Neural crest cell (in vitro differentiated cells): ENCODE results near the gene COL23A1. TPM values are rescaled to one million over a fixed set of nuclear protein-coding genes. Genes with fewer than 3 reads are reported as not detected.
A peak's percentile ranks its signal among the peaks of the same experiment; 100 is the strongest.

Experiments used
- DNase-seq: peaks from one replicate; pipeline ENCODE4 v3.0.0; 2021; ENCODE audit warnings: low read depth, mixed read lengths, low spot score
- H3K27ac Mint-ChIP-seq: one replicate; pipeline ENCODE4 v1.8.0; 2021; ENCODE audit warnings: mild to moderate bottlenecking, mixed read lengths; ENCODE audit not compliant: unreplicated experiment
- H3K27me3 Mint-ChIP-seq: 2 replicates; pipeline ENCODE4 v1.8.0; 2021; ENCODE audit warnings: low read depth, mild to moderate bottlenecking, mixed read lengths
- H3K36me3 Mint-ChIP-seq: 2 replicates; pipeline ENCODE4 v1.8.0; 2021; ENCODE audit warnings: low read depth, mild to moderate bottlenecking, mixed read lengths
- H3K4me1 Mint-ChIP-seq: 2 replicates; pipeline ENCODE4 v1.8.0; 2021; ENCODE audit warnings: mixed read lengths
- H3K4me3 Mint-ChIP-seq: one replicate; pipeline ENCODE4 v1.8.0; 2021; ENCODE audit warnings: mild to moderate bottlenecking, mixed read lengths
- H3K9me3 Mint-ChIP-seq: 2 replicates; pipeline ENCODE4 v1.8.0; 2021; ENCODE audit warnings: mixed read lengths
- total RNA-seq: library from RNA; stranded (reverse); gene quantifications from 2 replicates; pipeline ENCODE4 v1.2.1, GENCODE V29; 2021
- TF ChIP-seq, protein P1 (sequence below): fragments of 200-600 bp; sonication (generic); conservative IDR thresholded peaks from 2 replicates; pipeline ENCODE4 v1.5.0; 2021; ENCODE audit warnings: antibody characterized with exemption, mild to moderate bottlenecking

Gene COL23A1
- total RNA-seq, 1 donor from 2014 or later, result 33.7 TPM

DNA sequence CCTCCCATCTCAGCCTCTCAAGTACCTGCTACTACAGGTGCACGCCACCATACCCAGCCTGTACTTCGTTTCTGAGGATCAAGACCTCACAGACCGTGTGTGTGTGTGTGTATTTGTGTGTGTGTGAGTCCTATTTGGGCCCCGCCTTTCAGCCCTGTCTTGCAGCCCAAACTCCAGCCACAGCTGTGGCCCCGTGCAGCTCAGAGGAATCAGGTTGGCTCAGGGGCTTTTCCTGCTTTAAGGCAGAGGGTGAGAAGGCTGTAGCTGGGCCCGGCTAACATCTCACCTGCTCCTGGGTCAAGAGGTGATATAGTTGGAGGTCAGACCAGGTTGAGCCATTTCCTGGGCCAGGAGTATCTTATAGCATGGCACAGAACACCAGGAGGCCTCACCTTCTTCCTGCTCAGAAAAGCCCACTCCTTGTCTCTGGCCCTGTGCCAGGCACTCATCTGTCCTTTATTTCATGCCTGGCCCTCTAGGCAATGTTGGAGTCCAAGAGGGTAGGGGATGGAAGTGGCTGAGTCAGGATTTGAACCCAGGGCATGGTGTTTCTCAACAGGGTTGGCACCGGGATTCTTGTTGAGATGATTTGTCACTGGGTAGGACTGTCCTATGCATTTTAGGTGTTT is 356.0 kb downstream of the COL23A1 start:
- Mint-ChIP-seq H3K27ac (no peak overlapping the region), H3K27me3 (peaks cover 4% of the 10 kb centered on the region), H3K36me3 (peaks cover 6% of the 10 kb centered on the region), H3K4me3 (peak overlapping the region; percentile 90), H3K4me1 (peaks cover 25% of the 10 kb centered on the region), H3K9me3 (no peaks in the 10 kb centered on the region)
- DNase-seq, result no peak
- TF ChIP-seq, protein P1, sequence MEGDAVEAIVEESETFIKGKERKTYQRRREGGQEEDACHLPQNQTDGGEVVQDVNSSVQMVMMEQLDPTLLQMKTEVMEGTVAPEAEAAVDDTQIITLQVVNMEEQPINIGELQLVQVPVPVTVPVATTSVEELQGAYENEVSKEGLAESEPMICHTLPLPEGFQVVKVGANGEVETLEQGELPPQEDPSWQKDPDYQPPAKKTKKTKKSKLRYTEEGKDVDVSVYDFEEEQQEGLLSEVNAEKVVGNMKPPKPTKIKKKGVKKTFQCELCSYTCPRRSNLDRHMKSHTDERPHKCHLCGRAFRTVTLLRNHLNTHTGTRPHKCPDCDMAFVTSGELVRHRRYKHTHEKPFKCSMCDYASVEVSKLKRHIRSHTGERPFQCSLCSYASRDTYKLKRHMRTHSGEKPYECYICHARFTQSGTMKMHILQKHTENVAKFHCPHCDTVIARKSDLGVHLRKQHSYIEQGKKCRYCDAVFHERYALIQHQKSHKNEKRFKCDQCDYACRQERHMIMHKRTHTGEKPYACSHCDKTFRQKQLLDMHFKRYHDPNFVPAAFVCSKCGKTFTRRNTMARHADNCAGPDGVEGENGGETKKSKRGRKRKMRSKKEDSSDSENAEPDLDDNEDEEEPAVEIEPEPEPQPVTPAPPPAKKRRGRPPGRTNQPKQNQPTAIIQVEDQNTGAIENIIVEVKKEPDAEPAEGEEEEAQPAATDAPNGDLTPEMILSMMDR, result no peak

DNA sequence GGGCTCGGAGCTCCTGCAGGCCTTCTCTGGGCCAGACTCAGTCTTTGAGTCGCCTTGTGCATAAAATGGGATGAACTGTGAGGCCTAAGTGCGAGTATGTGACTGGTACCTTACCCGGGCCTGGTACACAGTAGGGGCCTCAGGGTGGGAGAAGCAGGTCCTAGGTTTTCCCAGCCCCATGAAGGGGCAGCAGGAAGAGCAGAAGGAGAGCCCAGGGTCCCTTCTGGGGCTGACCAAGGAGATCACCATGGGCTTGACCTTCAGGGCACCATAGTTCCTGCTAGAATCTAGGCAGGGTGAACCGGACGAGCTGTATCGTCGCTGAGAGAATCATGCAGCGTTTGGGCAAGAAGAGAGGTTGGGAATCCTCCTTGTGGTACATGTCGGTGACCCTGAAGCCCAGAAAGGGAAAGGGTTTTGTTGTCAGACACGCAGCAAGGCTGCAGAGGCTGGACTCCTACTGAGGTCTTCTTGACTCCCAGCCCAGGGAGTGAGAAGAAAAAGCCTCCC is 357.2 kb downstream of the COL23A1 start:
- Mint-ChIP-seq H3K4me1 (peaks cover 26% of the 10 kb centered on the region), H3K27me3 (peaks cover 4% of the 10 kb centered on the region), H3K9me3 (no peaks in the 10 kb centered on the region), H3K36me3 (peaks cover 13% of the 10 kb centered on the region), H3K4me3 (peak overlapping the region; percentile 90), H3K27ac (peak overlapping the region; percentile 81)
- no peak for DNase-seq
- TF ChIP-seq, protein P1, result no peak

DNA sequence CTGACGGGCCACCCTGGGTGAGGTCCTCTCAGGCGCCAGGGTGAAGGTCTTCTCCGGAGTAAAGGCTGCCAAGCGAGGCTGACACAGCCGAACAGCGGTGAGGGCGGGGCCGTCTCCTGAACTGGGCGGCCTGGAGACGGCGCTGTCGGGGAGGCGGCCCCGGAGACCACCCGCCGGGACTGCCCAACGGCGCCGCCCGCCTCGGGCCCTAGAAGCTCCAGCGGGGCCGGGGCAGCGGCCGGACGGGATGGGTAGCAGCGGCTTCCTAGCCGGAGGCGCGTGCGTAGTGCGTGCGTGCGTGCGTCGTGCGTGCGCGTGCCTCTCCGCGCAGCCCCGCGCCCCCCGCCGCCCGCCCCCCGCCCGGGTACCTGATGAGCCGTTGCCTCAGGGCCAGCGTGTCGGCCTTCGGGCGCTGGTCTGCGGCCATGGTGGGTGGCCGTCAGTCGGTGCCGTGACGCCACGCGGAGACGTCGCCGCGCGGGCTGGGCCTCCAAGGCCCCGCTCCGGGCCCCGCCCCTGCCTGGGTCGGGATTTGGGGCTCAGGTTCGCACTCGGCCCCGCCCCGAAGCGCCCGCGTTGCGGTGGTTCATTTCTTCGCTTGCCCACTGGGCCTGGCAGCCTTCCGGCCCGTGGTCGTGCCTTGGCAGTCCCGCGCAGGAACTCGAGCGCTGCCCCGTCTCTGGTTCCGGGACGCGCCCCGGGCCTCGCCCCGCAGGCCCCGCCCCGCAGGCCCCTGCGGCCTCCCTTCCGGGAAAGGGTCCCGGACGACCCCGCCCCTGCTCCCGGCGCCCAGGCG is 357.9 kb downstream of the COL23A1 start, which contains the start of gene PHYKPL:
TSS of gene PHYKPL (minus strand) at position 679 of the 796 bp plus-strand sequence. CDS start at position 427, 252 bp downstream.
- Mint-ChIP-seq H3K27ac (peak within 1 kb of the TSS; percentile 81), H3K4me3 (peak within 1 kb of the TSS; percentile 90), H3K27me3 (peaks cover 4% of the 10 kb centered on the region), H3K4me1 (peaks cover 26% of the 10 kb centered on the region), H3K9me3 (no peaks in the 10 kb centered on the region), H3K36me3 (peaks cover 20% of the 10 kb centered on the region)
- DNase-seq, result peak; percentile 57
- TF ChIP-seq, protein P1, result no peak

DNA sequence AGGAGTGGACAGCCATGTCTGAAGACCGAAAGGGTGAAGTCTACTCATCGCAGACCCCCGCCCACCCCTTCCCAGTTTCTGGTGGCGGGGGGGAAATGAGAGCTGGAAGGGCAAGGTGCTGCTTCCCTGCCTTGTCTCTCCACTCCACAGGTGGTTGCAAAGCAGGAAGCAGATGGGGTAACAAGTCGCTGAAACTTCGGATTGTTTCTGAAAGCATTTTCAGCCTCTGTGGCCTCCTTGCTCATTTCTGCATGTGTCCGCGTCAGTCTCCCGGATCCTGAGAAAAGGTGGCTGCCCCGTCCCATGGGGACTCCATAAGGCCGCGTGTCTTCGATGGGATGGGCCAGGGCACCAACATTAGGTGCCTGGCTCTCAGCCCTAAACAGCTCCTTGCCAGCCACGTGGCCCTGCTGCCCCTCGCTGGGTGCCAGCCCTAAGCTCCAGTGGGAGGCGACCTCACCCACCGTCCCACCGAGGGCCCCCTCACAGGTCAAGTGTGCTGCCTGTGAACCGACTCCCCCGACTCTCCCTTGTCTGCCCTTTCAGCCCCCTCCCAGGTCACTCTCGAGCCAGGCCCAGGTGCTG is 358.6 kb downstream of the COL23A1 start:
- Mint-ChIP-seq H3K27me3 (peaks cover 4% of the 10 kb centered on the region), H3K9me3 (no peaks in the 10 kb centered on the region), H3K36me3 (peaks cover 27% of the 10 kb centered on the region), H3K4me1 (peaks cover 26% of the 10 kb centered on the region), H3K4me3 (peak overlapping the region; percentile 84), H3K27ac (peak overlapping the region; percentile 12)
- no peak for DNase-seq
- TF ChIP-seq, protein P1, result no peak

DNA sequence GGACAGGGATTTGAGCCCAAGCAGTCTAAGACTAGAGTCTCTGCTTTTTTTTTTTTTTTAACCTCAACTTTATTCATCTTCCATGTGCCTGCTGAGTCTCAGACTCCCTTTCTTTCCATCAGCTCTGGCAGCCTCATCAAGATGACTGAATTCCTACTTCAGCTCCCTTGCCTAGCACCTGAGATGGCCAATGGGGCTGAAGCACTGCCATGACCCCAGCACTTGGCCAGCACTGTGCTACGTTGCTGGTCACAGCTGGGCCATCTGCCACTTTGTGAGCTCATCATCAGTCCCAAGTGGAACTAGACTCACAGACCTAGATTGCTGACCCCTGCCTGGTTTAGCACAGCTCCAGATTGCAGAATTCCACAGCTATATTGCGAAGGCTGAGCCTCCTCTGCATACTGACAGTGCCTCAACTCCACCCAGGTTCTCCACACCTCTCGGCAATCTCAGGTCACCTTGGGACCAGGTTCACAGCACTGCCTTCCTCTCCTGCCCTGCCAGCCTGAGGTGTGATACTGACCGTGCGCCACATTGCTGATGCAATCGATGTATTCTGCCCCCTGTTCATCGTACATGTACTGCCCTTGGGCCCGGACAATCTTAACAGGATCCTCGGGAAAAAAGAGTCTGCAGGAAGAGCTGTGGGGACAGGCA is 359.2 kb downstream of the COL23A1 start:
- Mint-ChIP-seq H3K9me3 (no peaks in the 10 kb centered on the region), H3K36me3 (peaks cover 30% of the 10 kb centered on the region), H3K27me3 (peaks cover 4% of the 10 kb centered on the region), H3K27ac (peak overlapping the region; percentile 39), H3K4me3 (peak overlapping the region; percentile 84), H3K4me1 (peaks cover 26% of the 10 kb centered on the region)
- TF ChIP-seq, protein P1, result no peak
- DNase-seq, result no peak
